ENCODE data around the gene GALNT12. TPM values are rescaled to one million over a fixed set of nuclear protein-coding genes. Genes with fewer than 3 reads are reported as not detected.

Gene GALNT12
- total RNA-seq, 1 experiment from 2014 or later = 31.2 TPM

- TF ChIP-seq SP1 (IDR thresholded peaks at IDR 0.05; ENCODE audit: low read depth) (no peak), CBX3 (IDR thresholded peaks at IDR 0.05; ENCODE audit: low read depth) (no peak), CEBPB (IDR thresholded peaks at IDR 0.05; ENCODE audit: low read depth) (no peak), ZNF274 (IDR thresholded peaks at IDR 0.05; ENCODE audit: low read depth, low read length) (no peak), POLR2A (IDR thresholded peaks at IDR 0.05; ENCODE audit: borderline replicate concordance, extremely low read depth, insufficient read depth, insufficient read length) (no peak)
- no peaks in the 10 kb centered on the region for H4K20me1 ChIP-seq (ENCODE audit: insufficient read depth)
- H3K4me1 ChIP-seq (ENCODE audit: control insufficient read depth in 1 of 2, insufficient read depth in 2 of 2, low read length in 2 of 2) = no peaks in the 10 kb centered on the region
- no TSS peak for BruUV-seq (replicated peaks)
- H3K27me3 ChIP-seq (ENCODE audit: insufficient read depth, low read length) = no peaks in the 10 kb centered on the region
- peaks cover 7 to 12% of the 10 kb centered on the region in 2 experiments; a peak in 3 of 4 replicates for H3K36me3 ChIP-seq (ENCODE audit: control insufficient read depth in 1 of 2, insufficient read depth in 2 of 2, low read length in 2 of 2)
- RAD21 ChIA-PET (ENCODE audit: low non-redundant PET in 1 of 2, low total read pairs in 2 of 2, uncharacterized antibody in 2 of 2, unreplicated experiment in 2 of 2) = no interaction called here
- no peak overlapping the region for H3K4me2 ChIP-seq (ENCODE audit: low read length)
- H3K4me3 ChIP-seq (replicated peaks in 1 of 2; ENCODE audit: low read depth in 1 of 2, low read length in 2 of 2) = no peak overlapping the region
- H2AFZ ChIP-seq (ENCODE audit: low read depth, low read length, poor library complexity, severe bottlenecking) = no peak overlapping the region
- no peak for ATAC-seq
- no peaks in the 10 kb centered on the region for H3K9me3 ChIP-seq (ENCODE audit: control insufficient read depth in 1 of 2, insufficient read depth in 1 of 2, low read depth in 1 of 2, low read length in 2 of 2)
- H3K79me2 ChIP-seq (ENCODE audit: insufficient read depth, low read length) = no peaks in the 10 kb centered on the region
- no peaks in the 10 kb centered on the region for H3K9me2 ChIP-seq (ENCODE audit: insufficient read depth)
- H3K27ac ChIP-seq (ENCODE audit: low read depth, low read length) = no peak overlapping the region
- POLR2A ChIA-PET = no interaction called here
- CTCF ChIA-PET = interaction anchor here (1.2 to 2.6 kb wide), 2 partner anchors 8 to 10 kb away, joined by 5 to 10 read pairs; no protein-coding TSS in a partner anchor
- no peak for DNase-seq (ENCODE audit: low read depth, low spot score)
- no peak overlapping the region for H3K9ac ChIP-seq (ENCODE audit: low read length)
- intact Hi-C loops (cut with micrococcal nuclease) = no loop called here
Observed at GRCh38 chr9:98766586-98766985, 40.9 kb upstream of the GALNT12 start.

GRCh38 chr9:98767196-98767595, 40.3 kb upstream of the GALNT12 start:
- intact Hi-C loops (cut with micrococcal nuclease) = no loop called here
- no peaks in the 10 kb centered on the region for H3K4me1 ChIP-seq (ENCODE audit: control insufficient read depth in 1 of 2, insufficient read depth in 2 of 2, low read length in 2 of 2)
- POLR2A ChIA-PET = no interaction called here

More at GRCh38 chr9:98767196-98767595, 40.3 kb upstream of the GALNT12 start:
- no peak overlapping the region for H3K4me2 ChIP-seq (ENCODE audit: low read length)
- H3K4me3 ChIP-seq (replicated peaks in 1 of 2; ENCODE audit: low read depth in 1 of 2, low read length in 2 of 2) = no peak overlapping the region
- ATAC-seq (no peak), DNase-seq (ENCODE audit: low read depth, low spot score) (no peak)
- H3K9me2 ChIP-seq (ENCODE audit: insufficient read depth) = no peaks in the 10 kb centered on the region
- no peak for TF ChIP-seq POLR2A (IDR thresholded peaks at IDR 0.05; ENCODE audit: borderline replicate concordance, extremely low read depth, insufficient read depth, insufficient read length)
- no peak for TF ChIP-seq SIN3A (IDR thresholded peaks at IDR 0.05; ENCODE audit: low read depth)
- TF ChIP-seq JUND (IDR thresholded peaks at IDR 0.05) = no peak
- no peak for TF ChIP-seq MAX (IDR thresholded peaks at IDR 0.05)
- TF ChIP-seq SP1 (IDR thresholded peaks at IDR 0.05; ENCODE audit: low read depth) = no peak
- no peak overlapping the region for H3K27ac ChIP-seq (ENCODE audit: low read depth, low read length)
- RAD21 ChIA-PET (ENCODE audit: low non-redundant PET in 1 of 2, low total read pairs in 2 of 2, uncharacterized antibody in 2 of 2, unreplicated experiment in 2 of 2) = no interaction called here
- H3K9ac ChIP-seq (ENCODE audit: low read length) = no peak overlapping the region
- no peaks in the 10 kb centered on the region for H3K27me3 ChIP-seq (ENCODE audit: insufficient read depth, low read length)
- no peaks in the 10 kb centered on the region for H3K79me2 ChIP-seq (ENCODE audit: insufficient read depth, low read length)
- no peaks in the 10 kb centered on the region for H4K20me1 ChIP-seq (ENCODE audit: insufficient read depth)
- BruUV-seq (replicated peaks) = no TSS peak
- no peak overlapping the region for H2AFZ ChIP-seq (ENCODE audit: low read depth, low read length, poor library complexity, severe bottlenecking)
- no peaks in the 10 kb centered on the region for H3K9me3 ChIP-seq (ENCODE audit: control insufficient read depth in 1 of 2, insufficient read depth in 1 of 2, low read depth in 1 of 2, low read length in 2 of 2)
- peaks cover 13 to 16% of the 10 kb centered on the region in 2 experiments; a peak in 3 of 4 replicates for H3K36me3 ChIP-seq (ENCODE audit: control insufficient read depth in 1 of 2, insufficient read depth in 2 of 2, low read length in 2 of 2)
- CTCF ChIA-PET = interaction anchor here (1.0 to 1.2 kb wide), 2 partner anchors 9 kb away, joined by 3 to 5 read pairs; no protein-coding TSS in a partner anchor
